GM15510 (cell line): ENCODE results near the gene LDB2.

Source experiments
- POLR2A ChIP-seq: IDR thresholded peaks from 3 replicates; pipeline ENCODE4 v1.6.1; 2011; ENCODE audit warnings: borderline replicate concordance; ENCODE audit not compliant: insufficient read length; ENCODE audit errors: extremely low read depth

LDB2 gene

DNA sequence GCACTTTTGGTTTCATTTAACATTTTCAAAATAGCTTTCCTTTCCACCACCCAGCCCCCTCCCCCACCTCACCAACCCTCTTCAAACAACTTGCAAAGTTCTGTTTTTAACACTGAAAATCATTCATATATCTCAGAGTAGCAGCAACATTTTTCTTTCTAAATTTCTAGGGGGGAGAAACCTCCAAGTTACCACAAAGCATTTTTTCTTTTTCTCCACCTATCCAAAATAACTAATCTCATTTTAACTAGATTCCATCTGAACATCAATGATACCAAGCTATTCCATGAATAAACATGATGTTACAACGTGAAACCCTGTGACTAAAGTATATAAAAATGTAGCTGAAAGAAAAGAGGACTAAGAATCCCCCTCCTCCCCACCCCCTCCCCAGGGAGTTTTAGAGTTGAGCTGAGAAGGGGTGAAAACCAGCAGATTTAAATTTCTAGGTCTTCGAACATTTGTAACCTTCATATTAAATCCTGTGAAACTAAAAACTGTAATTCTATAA, 5.2 kb downstream of the LDB2 start:
- TF ChIP-seq POLR2A = no peak

DNA sequence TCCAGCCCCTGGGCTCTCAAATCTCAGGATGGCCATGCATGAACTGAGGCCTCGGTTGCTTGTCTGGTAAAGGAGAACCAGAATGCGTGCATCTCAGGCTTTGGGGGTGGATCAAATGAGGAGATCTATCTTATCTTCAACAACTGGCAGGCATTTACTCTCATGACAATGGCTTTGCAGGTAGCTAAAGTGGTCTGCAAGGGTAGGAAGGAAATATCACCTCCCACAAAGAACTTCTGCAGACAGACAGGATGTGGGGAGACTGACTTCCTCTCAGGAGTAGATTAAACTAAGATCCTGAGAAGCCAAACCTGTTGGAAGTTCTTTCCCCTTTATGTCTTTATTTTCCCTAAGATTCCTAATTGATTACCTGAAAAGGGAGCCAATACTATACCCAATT, 7.8 kb downstream of the LDB2 start:
- no peak for TF ChIP-seq POLR2A

DNA sequence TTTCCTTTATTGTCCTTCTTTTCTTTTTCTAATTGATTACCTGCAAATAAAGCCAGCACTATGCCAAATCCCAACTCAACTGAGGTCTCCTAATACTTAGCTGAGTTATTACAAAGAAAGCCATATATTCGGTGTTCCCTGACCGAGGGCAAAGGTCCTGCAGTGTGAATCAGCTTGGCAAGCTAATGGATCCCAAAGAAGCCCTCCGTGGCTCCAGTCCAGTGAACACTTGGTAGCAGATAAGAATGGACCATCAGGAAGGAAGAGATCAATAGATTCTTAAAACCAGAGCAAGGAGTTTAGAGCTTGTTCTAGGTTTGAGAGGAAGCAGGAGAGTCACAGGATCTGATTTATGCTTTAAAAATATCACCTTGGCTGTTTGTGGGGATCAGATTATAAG, 8.5 kb downstream of the LDB2 start:
- TF ChIP-seq POLR2A = no peak

DNA sequence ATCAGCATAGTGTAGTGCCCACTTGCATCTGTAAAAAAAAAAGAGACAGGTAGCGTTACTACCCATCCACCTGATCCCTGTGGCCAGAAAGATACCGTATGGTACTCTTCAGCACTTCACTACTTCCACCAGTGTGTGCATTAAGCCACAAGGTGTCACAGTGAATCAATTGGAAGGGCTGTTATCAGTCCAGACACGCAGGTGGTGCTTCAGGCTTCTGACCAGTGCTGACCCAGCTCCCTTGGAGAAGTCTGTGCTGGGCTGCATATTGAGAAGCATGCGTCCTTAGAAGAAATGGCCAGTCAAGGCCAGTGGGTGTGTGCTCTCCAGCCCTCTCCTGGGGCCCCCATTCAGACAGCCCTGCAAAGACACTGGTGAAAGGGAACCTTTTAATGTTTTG, 10.6 kb downstream of the LDB2 start:
- no peak for TF ChIP-seq POLR2A

DNA sequence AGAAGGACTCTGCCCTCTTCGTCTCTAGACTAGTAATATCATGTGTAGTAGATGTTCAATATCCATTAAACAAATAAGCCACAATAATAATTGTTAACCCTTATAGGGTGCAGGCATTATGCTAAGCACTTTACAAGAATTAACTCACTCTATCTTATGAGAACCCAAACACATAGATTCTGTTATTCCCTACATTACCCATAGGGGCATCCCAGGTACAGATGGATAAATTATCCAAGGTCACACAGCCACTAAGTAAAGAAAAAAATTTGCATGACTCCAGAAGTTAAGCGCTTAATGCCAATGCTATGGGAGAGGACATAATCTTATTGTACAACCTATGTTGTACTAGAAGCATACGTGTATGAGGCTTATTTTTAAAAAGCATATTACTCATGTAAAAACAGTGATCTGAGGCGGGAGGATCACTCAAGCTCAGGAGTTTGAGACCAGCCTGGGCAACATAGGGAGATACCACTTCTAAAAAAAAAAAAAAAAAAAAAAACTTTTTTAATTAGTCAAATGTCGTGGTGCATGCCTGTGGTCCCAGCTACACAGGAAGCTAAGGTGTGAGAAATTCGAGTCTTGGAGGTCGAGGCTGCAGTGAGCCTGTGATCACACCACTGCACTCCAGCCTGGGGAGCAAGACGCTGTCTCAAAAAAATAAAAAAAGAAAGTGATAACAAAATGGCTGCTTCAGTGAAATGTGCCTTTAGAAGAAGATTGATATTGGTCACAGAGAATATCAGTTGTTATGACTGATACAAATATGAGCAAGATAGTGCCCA, 13.6 kb downstream of the LDB2 start:
- TF ChIP-seq POLR2A = no peak

DNA sequence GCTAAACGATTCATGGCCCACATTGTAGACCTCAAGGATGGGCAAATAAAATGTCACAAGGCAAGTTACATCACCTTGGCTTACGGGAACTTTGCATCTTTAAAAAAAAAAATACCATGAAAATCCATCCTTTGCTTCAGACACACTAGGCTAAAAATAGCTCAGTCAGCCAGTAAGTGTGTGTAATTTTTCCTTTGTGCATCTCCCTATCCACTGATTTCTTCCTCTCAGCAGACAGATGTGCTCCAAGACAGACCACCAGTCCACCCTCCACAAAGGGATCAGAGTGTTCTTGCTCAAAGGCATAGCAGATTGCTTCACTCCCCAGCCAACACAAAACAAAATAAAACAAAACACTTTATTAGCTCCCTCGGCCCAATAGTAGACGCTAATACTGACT, 14.6 kb downstream of the LDB2 start:
- TF ChIP-seq POLR2A = no peak

DNA sequence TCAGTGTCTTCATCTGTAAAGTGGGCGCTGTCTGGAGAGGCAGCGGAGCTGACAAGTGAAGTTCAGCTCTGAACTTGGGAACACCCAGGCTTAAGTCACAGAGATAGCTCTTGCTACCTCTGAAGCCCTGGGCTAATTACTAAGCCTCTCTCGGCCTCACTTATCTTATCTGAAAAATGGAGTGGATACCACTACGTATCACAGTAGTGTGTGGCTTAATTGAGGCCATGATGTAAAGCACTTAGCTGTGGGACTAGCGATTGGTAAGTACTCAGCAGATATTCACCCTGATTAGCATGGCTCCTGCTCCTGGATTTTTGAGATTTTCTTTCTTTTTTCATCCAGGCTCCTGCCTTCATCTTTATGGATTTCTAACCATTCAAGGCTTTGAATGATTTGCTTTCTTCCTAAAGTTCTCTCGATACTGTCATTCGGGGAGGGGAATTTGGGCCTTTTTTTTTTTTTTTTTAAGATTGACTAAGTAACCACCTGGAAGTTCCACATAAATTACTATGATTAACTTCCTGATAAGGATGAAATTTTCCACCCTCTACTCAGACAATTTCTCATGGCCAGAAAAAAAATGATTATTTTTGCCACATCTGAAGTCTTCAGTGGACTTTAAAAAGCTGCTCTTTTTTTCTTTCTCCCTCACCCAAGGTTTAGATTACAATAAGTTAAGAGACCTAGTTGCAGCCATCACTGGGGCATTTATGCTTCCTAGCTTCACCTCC, 17.1 kb downstream of the LDB2 start:
- TF ChIP-seq POLR2A = no peak

DNA sequence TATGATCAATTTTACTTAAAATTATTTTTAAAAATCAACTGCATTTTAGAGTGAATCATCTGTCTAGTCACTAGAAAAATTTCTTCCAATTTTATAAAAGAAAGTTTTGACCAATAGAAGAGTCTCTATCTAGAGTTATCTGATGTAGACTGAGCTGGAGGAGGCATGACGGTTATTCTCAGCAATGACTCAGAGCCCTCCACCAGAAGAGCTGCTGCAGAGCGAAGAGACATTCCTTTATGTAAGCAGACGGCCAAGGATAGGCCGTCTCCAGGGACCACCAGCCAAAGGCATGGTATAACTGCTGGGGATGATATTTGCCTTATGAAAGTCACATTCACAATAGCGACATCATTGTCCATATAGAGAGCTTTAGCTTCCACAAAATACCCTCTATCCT, 23.0 kb downstream of the LDB2 start:
- no peak for TF ChIP-seq POLR2A

DNA sequence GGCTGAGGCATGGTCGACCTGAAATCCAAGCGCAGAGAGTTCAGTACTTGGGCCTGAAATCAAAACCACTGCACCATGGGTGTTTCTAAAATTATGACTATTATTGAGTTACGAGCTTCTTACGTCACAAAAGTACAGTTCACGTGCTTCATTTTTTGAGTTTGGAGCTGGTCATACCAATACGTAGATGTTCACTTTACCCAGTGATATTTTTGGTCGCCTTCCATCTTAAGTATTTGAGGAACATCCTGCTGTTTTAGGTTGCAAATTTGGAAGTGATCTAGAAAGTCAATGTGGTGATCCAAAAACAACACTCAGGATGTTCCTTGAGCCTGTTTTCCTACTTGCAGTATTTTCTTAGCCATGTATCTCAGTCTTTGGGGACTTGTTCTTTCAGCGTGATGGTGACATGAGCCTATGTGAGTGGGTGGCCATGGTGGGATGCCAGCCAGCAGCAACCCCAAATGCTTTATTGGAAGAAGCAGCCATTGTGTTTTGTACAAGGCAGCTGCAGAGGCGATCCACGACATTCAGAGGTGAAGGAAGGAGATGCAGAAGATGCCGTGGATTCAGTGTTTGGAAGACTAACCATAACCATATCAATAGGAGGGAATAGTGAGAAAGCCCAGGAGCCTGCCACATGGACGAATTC, 28.7 kb downstream of the LDB2 start:
- no peak for TF ChIP-seq POLR2A

DNA sequence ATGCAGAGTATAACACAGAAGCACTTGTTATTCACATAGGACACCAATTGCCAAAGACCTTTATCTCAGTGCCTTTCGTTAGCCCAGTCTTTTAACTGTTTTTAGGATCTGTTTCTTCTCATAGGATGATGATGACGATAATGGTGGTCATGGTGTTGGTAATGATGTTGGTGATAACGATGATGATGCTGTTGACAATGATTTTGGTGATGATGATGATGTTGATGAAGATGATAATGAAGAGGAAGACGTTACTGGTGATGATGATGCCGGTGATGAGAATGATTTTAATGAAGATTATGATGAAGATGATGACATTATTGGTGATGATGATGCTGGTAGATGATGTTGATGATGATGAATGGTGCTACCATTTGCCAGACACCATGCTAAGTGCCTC, 29.8 kb downstream of the LDB2 start:
- no peak for TF ChIP-seq POLR2A

DNA sequence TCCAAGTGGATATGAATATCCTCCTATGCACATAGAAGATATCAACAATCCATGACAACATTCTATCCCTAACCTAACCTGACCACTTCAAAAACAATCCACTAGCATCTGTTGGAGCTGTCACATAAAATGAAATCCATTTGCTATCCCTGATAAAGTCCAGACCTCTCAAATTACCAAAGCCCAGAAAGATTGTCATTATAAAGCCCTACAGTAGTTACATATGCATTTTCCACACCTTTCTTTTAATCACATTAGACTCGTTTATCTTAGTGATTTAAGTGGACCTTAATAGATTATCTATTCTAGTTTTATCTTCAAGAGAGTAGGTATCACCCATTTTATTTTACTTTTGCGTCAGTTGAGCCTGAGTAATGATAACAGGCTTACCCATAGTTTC, 30.6 kb downstream of the LDB2 start:
- no peak for TF ChIP-seq POLR2A

DNA sequence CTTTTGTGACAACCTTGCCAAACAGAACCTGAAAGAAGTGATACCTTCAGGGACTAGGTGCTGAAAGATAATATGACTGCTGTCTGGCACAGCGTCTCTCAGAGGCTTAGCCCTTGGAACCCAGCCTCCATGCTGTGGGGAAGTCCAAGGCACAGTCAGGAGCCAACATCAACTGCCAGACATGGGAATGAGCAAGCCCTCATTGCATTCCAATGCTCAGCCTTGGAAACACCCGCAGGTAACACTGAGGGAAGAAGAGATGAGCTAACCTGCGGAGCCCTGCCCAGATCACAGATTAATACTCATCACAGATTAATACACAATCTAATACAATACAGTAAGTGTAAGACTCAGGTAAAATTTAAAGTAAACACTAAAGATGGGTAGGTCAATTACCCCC, 31.5 kb downstream of the LDB2 start:
- TF ChIP-seq POLR2A = no peak

DNA sequence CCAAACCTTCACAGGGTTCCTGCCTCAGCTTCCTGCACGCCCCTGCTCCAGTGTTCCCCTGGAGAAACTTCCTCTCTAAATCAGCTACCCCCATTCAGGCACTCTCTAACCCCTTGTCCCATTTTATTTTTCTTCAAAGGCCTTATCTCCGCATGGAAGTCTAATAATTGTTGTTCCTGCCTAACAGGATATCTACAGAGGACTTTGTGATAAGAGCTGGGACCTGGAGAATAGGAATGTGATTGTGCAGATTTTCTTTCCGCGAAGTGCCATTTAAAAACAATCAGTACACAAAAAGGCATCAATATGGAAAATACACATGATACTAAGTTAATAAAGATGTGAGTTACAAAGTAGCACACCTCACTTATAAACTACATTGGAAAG, 32.6 kb downstream of the LDB2 start:
- no peak for TF ChIP-seq POLR2A

DNA sequence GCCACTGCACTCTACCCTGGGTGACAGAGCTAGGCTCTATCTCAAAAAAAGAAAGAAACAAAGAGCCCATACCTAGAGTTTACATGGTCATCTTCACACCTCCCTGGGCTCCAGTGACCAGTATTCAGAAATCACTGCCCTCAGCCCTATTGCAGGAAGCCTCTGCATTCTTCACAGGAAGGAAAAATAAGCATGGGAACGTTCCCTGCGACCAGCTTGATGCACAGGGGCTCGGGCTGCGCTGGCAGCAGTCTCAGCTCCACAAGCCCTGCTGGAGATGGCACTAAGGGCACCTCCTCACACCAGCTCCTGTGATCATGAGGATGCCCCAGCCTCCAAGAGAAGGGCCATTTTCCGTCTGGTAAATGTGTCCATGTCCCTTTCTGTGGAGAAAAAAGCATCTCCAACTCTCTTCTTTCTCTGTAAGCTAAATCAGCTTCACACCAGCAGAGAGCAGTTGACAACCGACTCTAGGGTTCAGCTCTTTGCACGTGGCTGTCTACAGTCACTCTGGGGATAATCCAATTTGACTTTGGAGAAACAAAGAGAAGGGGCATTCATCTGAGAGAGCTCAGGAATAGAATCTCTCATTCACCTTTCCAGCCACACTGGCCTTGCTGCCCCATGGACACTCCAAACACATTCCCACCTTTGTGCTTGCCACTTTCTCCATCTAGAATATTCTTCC, 33.1 kb downstream of the LDB2 start:
- no peak for TF ChIP-seq POLR2A

DNA sequence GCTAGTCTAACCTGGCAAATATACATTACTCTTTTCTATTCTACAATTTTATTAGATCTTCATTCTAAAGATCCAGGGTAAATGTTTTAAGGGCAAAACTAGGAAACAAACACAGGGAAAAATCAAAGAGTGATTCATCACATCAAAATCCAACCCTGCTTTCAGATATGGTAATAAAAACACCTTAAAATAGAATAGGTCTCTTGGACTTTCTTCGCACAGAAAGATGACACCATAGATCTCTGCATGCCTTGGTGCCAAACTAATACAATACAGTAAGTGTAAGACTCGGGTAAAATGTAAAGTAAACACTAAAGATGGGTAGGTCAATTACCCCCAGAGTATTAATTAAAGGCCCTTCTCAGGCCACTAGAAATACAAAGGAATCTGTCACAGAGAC, 34.2 kb downstream of the LDB2 start:
- no peak for TF ChIP-seq POLR2A
